CD4-positive, alpha-beta T cell treated with Interleukin-10 for 1 hour (primary cell): ENCODE data around the gene ZNF316.
"Not testable (repeated sequence)": the region's sequence is repeated elsewhere in the genome, so short reads cannot be mapped to it uniquely, and the experiment has no call there.

Source experiments
- DNase-seq: peaks from one replicate; pipeline ENCODE4 v3.0.0-alpha.2; 2020

ZNF316 gene

DNA sequence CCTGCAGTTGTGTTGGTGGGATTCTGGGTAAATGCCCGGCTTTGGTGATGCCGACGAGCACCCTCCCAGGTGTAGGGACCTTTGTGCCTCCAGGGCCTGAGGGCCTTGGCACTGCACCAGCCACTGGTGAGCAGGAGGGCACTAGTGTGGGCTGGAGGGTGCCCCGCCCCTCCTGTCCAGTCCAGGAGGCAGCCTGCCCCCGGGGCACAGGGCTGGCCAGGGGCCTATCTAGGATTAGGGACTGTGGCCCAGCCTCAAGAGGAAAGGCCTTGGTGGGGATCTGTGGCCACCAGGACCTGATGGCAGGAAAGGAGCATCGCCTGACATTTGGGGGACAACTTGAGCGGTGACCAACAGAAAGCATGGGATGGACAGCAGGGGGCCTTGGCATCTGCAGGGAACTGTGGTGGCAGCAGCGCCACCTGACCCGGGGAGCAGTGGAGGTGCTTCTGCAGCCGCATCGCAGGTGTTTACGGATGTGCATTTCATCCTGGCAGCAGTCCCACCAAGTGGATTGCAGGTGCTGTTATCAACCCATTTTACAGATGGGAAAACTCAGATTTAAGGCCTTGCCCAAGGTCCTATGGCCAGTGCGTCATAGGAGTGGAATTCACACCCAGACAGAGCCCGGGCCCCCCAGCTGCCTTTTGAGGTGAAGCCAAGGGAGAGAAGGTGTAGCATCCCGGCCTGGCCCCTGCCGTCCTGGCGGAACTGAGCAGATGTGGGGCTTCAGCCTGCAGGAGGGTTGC is 11.1 kb downstream of the ZNF316 start:
- no peak for DNase-seq

DNA sequence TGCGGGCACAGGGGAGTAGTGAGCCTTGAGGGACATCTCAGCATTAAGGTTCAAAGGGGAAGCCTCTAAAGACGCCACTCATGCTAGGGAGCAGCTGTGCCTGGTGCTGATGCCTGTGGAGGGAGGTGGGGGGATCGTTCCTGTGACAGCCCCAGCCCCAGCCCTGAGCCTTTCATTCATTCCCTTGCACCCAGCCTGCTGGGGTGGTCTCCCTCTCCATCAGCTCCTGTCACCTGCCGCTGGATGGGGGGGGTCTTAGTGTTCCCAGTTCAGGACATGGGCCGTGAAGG is 11.6 kb downstream of the ZNF316 start:
- no peak for DNase-seq

DNA sequence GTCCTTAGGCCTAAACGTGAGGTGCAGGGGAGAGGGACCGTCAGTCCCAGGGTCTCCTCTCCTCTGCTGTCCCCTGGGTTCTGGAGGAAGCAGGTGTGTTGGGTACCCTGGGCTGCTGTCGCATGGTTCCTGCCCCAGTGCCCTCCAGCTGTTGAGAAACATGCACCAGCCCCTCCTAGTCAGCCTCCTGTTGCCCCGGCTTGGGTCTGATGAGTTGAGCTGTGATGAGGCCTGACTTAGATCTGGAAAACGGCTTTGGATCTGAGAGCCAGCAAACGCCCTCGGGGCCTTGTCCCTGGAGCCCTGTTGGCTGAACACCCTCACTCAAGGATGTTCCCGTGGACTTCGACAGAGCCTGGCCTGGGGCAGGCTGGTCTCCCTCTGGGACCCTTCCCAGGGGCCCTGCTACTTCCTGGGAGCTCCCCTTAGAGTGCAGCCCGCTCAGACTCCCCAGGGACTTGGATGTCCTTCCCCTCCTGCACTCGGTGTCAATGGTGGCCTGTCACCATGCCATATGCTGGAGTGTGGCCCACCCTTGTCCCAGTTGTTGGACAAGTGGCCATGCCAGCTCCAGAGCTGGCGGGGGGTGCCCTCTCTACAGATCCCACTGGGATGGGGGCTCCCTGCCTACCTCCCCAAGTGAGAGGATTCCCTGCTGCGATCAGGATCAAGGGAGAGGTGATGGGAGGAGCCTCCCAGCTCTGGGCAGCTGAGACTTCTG is 12.3 kb downstream of the ZNF316 start:
- no peak for DNase-seq

DNA sequence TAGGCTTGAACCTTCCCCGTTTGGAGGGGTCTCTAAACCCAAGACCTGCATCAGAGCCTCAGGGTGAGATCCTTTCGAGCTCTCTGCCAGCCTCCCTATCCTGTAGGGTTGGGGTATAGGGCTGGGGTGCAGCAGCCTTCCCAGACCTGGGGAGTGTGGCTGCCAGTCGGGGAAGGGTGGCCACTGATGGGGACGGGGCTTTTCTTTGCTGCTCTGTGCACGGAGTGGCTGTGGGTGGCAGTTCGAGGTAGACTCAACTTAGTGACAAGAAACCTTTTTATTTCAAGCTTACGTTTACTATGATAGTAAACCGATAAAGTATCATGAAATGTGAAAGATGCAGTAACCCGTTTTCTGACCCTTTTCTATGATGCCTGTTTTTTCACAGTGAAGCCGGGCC is 13.0 kb downstream of the ZNF316 start:
- DNase-seq, result no peak

DNA sequence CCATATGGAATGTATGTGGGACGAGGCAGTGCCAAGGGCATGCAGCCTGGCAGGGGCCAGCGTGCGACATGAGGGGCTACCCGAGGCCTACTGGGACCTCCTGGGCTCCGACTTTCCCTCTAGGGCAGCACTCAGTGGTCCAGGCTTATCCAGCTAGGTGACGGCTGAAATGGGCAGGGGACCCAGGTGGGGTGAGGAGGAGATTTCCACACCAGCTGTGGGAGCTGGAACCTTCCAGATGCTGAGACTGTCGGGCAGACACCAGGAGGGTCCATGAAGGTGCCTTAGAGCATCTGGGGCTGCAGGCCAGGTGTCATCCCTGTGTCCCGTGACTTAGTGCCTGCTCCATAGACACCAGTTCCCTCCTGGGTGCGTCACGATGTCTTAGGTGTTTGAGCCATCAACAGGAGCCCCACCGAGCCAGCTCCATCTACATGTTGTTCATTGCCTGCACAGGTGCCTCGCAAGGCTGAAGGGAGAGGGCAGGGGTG is 13.4 kb downstream of the ZNF316 start:
- no peak for DNase-seq

DNA sequence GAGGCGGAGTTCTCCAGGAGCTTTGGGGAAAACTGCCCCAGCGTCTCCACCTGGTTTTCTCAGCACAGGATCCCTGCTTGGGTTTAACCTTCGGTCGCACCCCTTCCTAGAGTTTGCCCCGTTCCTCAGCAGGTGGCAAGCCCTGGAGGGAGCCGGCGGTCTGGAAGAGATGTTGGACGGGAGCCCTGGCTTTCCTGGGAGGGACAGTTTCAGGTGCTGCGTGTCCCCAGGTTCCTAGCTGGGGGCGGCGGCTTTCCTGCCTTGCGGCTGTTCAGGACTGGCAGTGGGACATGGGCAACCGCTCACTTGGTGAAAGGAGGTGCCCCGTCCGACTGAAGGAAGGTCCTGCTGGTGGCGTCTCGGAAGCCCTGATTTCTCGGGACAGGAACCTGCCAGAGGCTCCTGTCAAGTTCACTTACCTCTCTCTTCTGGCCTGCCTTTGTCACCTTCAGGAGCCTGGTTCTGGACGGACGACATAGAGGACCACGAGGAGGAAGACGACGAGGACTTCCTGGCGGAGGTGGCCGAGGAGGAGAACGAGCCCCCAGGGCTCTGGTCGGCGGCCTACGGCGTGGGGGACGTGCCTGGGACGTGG is 14.8 kb downstream of the ZNF316 start:
- no peak for DNase-seq

DNA sequence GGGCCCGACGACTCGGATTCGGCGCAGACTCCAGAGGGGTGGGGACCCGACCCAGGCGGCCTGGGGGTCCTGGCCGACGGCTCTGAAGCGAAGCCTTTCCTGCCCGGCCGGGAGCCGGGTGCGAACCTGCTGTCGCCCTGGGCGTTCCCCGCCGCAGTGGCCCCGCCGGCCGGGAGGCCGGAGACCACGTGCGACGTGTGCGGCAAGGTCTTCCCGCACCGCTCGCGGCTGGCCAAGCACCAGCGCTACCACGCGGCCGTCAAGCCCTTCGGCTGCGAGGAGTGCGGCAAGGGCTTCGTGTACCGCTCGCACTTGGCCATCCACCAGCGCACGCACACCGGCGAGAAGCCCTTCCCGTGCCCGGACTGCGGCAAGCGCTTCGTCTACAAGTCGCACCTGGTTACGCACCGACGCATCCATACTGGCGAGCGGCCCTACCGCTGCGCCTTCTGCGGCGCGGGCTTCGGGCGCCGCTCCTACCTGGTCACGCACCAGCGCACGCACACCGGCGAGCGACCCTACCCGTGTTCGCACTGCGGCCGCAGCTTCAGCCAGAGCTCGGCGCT is 15.4 kb downstream of the ZNF316 start:
- no peak for DNase-seq

DNA sequence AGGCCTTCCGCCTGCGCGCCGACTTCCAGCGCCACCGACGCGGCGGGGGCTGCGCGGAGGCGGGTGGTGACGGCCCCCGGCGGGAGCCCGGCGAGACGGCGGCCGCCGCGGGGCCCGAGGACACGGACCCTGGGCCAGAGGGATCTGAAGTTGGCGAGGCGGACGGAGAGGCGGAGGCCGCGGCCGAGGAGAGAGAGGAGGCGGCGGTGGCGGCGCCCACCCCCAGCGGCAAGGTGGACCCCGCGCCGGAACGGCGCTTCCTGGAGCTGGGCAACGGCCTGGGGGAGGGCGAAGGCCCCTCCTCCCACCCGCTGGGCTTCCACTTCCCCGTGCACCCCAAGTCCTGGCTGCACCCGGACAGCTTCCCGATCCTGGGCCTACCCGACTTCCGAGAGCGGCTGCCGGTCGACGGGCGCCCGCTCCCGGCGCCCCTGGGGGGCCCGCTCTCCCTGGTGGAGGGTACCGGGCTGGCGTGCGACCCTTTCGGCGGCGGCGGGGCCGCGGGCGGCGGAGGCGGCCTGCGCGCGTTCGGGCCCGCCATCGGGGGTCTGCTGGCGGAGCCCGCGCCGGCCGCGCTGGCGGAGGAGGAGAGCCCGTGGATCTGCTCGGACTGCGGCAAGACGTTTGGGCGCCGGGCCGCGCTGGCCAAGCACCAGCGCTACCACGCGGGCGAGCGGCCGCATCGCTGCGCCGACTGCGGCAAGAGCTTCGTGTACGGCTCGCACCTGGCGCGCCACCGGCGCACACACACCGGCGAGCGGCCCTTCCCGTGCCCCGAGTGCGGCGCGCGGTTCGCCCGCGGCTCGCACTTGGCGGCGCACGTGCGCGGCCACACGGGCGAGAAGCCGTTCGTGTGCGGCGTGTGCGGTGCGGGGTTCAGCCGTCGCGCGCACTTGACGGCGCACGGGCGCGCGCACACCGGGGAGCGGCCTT is 16.2 kb downstream of the ZNF316 start:
- DNase-seq, result no peak

DNA sequence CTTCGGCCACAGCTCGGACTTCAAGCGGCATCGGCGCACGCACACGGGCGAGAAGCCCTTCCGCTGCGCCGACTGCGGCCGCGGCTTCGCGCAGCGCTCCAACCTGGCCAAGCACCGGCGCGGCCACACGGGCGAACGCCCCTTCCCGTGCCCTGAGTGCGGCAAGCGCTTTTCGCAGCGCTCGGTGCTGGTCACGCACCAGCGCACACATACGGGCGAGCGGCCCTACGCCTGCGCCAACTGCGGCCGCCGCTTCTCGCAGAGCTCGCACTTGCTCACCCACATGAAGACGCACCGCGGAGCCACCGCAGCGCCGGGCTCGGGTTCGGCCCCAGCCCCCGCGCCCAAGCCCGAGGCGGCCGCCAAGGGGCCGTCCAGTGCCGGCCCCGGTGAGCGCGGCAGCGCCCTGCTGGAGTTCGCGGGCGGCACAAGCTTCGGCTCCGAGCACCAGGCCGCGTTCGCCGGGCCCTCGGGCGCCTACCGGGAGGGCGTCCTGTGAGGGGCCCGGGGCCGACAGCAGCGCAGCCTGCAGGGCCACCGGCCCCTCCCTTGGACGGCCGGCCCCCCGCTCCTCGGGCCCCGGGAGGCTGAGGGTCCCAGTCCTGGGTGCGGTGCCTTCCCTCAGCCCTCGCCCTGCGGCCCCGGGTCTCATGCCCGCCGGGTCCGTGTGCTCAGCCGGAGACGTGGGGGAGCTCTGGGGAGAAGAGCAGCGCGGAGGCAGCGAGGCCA is 17.2 kb downstream of the ZNF316 start:
- no peak for DNase-seq

DNA sequence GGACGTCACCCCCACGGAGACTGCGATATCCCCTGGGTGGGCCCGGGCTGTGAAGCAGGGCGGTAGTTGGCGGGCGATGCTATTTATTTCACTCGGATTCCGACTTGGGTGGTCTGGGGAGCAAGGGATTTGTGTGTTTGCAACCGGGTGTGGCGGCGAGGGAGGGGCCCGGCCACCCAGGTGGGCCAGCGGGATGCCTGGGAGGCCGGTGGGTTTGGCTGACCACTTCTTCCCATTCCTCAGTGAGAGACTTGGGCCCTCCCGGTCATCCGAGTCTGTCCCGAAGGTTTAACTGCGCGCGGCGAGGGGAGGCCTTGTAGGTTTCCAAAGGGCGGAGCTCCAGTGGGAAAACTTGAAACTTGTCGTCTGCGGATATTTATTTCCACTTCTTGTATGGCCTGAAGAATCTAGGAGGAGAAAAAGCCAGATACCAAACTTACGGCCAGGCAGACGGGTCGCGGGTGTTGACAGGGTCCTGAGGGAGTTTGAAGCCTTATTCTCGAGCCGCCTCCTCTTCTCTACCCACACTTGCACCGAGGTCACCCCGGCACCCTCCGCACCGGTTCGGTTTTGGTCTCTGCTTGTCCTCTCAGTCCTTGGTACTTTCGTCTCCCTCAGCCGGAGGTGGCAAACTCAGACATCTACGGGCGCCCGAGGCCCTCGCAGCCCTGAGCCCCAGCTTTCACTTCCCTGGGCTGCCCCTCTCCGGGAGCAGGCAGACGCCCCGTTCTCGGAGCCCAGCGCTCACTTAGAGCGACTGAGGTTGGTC is 17.9 kb downstream of the ZNF316 start:
- DNase-seq, result no peak

DNA sequence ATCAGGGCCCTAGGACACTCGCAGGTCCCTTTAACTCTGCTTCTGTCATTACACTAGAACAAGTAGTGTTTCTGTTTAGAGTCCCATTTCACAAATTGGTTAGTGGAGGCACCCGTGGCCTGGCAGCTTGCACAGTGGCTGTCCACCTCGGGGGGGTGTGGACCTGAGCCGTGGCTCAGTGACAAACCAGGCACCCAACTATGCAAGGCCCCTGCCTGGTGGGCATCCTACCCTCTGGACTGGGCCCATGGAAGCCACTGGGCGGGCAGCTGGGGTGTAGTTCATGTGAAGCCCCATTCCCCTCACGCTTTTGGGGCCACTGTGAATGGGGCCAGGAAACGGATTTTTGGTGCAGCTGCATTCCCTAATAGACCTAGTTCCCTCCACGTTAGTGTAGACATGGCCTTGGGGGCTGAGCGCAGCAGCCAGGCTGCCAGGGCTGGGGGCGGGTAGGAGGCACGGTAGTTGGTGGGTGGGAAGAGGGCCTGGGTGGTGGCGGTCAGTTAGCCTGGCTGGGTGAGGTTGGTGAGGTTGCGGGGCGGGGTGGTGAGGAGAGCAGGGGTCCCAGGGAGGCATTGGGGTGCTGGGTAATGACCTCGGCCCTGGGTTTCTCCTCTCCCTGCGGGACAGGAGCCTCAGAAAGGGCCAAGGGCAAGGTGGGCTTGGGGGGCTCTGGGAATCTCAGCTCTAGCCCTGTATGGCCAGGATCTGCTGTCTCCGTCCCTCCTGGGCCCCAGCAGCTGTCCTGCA is 18.7 kb downstream of the ZNF316 start:
- DNase-seq, result no peak

DNA sequence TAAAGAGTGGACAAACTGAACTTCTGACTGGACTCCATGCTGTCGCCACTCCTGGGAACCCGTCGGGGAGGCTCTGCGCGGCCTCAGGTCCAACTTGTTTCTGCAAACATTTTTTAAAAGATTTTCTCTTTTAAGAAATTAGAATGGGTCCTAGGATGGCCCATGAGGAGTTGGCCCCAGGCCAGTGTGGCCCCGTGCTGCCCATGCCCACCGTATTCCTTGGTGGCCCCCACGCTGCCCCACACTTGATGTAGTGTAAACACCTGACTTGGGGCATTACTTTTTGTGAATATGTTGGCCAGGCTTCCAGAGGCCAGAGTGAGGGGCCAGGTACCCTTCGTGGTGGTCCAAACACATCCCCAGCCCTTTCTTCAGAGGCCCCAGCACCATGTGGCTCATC is 19.3 kb downstream of the ZNF316 start:
- no peak for DNase-seq

DNA sequence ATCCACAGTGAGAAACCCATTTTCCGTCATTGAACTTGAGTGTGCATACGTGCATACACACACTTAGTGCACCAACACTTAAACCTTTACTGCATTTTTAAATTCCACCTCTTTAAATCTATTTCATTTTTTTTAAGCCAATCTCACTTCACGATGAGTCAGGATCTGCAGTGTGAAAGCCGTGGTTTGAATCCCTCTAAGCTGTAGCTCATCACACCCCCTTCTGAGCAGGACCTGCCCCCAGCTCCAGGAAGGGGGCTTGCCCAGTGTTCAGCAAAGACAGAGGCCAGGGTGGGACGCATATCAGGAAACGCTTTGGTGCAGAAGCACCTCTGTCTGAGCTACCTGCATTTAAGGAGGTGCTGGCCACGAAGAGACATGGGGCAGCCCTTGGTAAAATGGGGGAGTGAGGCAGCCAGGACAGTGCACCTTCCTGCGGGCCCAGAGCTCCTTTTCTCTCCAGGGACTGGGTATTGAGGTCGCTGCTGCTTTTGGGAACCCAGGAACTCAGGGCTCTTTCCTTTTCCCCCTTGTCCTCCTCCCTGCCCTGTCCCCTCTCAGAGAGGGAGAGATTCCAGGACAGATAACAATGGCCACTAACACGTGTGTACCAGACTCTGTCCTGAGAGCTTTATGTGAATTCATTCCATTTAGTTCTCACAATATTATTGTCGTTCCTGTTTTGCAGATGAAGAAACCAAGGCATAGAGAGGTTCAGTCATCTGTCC is 21.7 kb downstream of the ZNF316 start:
- no peak for DNase-seq

DNA sequence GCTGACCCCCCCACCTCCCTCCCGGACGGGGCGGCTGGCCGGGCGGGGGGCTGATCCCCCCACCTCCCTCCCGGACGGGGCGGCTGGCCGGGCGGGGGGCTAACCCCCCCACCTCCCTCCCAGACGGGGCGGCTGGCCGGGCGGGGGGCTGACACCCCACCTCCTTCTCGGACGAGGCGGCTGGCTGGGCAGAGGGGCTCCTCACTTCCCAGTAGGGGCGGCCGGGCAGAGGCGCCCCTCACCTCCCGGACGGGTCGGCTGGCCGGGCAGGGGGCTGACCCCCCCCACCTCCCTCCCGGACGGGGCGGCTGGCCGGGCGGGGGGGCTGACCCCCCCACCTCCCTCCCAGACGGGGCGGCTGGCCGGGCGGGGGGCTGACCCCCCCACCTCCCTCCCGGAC is 33.7 kb downstream of the ZNF316 start:
- DNase-seq, result not testable (repeated sequence)

DNA sequence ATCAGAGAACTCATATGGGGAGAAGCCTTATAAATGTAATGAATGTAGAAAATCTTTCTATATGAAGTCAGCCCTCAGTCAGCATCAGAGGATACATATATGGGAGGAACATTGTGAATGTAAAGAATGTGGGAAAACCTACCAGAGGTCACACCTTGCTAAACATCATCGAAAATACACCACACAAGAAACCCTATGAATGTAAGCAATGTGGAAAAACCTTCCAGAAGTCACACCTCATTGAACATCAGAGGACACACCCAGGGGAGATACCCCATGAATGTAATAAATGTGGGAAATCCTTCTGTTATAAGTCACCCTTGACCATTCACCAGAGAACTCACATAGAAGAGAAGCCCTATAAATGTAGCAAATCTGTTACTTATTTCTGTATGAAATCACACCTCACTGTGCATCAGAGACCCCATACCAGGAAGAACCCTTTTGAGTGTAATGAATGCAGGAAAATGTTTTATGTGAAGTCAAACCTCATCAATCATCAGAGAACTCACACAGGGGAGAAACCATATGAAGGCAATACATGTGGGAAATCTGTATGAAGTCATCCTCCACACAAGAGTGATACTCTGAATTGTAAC is 38.8 kb downstream of the ZNF316 start:
- no peak for DNase-seq

DNA sequence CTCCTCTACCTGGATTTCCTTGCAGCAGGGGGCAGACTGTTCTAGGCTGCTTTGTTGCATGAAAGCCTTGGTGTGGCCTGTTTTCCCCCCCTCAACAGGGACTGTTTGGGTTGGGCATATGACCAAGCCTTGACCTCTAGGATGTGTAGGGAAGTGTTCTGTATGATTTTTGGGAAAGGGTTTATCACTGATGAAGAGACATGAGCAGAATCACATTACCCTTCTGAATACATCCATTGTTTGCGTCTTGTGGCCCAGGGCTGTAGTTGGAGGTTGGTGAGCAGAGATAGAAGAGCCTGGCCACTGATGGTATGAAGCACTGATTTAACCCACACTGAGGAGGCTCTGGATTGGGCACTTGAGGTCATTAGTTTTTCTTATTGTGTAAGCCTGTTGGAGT is 43.0 kb downstream of the ZNF316 start:
- DNase-seq, result no peak

DNA sequence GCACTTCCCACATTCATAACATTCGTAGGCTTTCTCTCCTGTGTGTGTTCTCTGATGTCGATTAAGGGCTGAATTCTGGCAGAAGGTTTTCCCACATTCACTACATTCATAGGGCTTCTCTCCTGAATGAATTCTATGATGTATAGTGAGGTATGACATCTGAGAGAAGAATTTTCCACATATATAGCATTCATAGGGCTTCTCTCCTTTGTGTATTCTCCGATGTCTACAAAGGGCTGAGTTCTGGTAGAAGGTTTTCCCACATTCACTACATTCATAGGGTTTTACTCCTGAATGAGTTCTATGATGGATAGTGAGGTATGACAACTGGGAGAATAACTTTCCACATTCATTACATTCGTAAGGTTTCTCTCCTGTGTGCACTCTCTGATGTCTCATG is 54.0 kb downstream of the ZNF316 start:
- no peak for DNase-seq

DNA sequence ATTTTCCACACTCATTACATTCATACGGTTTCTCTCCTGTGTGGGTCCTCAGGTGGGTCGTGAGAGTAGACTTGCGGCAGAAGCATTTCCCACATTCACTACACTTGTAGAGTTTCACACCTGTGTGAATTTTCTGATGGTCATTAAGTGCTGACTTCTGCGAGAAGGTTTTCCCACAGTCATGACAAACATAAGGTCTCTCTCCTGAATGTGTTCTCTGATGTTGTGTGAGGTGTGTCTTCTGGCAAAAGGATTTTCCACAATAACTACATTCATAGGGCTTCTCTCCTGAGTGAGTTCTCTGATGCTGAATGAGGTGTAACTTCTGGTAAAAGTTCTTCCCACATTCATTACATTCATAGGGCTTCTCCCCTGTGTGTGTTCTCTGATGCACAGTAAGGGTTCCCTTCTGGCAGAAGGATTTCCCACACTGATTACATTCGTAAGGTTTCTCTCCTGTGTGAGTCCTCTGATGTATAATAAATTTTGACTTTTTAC is 54.5 kb downstream of the ZNF316 start:
- no peak for DNase-seq

DNA sequence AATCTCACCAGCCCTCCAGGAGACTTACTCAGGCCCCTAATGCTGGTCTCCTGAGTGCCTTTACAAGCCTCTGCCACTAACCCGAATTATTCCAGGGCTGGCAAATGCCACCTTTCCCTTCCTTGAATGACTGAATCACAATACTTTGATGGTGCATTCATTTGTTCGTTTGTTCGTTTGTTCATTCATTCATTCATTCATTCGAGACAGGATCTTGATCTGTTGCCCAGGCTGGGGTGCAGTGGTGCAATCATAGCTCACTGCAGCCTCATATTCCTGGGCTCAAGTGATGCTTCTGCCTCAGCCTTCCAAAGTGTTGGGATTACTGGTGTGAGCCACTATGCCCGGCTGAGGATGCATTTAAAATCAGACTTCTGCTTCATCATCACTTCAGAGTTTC is 63.7 kb downstream of the ZNF316 start:
- DNase-seq, result no peak
